ENCODE results near the gene ZEB2. TPM values are rescaled to one million over a fixed set of nuclear protein-coding genes. Genes with fewer than 3 reads are reported as not detected.
A peak's percentile ranks its signal among the peaks of the same experiment; 100 is the strongest.

ZEB2 gene
- total and polyA plus RNA-seq, 2 of the 8 experiments (the other 6 are each of a cell fraction or from before 2014, with no cell fraction given), result 0.38 TPM; not detected in 1

DNA sequence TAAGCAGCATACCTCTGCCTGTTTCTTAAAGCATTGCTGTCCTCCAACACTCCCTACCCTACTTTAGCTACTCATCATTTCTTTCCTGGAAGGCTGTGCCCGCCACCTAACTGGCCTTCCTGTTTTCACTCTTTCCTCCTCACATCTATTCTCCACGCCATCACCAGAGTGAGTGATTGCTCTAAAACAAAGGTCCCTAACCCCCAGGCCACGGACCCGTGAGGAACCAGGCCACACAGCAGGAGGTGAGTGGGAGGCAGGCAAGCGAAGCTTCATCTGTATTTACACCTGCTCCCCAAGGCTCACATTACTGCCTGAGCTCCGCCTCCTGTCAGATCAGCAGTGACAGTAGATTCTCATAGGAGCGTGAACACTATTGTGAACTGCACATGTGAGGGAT is 13.3 kb upstream of the ZEB2 start:
- CTCF ChIA-PET (ENCODE audit: partially characterized antibody), result interaction anchor here (1.0 to 1.4 kb wide), 2 partner anchors 9 to 654 kb away, joined by 3 read pairs; no protein-coding TSS in a partner anchor
- Histone ChIP-seq H3K4ac (replicated peaks; ENCODE audit: insufficient read length, low read depth, low read length) (no peak overlapping the region), H4K8ac (ENCODE audit: extremely low read depth, insufficient read depth, low read length) (no peak overlapping the region), H3K79me1 (ENCODE audit: low read depth, low read length) (no peaks in the 10 kb centered on the region), H3K4me3 (ENCODE audit: extremely low read depth in 1 of 4, insufficient read depth in 2 of 4, low read depth in 3 of 4, low read length in 4 of 4) (no peak overlapping the region), H4K20me1 (replicated peaks in 1 of 2; ENCODE audit: control insufficient read depth in 1 of 2, insufficient read depth in 2 of 2, low read length in 2 of 2) (no peaks in the 10 kb centered on the region), H2AFZ (ENCODE audit: low read length) (no peak overlapping the region), H3K4me1 (replicated peaks in 1 of 4; ENCODE audit: control insufficient read depth in 3 of 4, insufficient read depth in 4 of 4, low read length in 3 of 4) (0 out of 7 replicates have a peak, but pooled peaks cover 0 to 1% (median 0%) of the 10 kb centered on the region in 4 experiments), H2BK12ac (ENCODE audit: low read depth, low read length) (no peak overlapping the region), H2BK15ac (ENCODE audit: low read length) (no peak overlapping the region; the same call in 1 of the 2 replicates), H2BK120ac (replicated peaks; ENCODE audit: low read depth, low read length) (no peak overlapping the region), H4K91ac (replicated peaks; ENCODE audit: insufficient read length, low read length) (no peak overlapping the region), H3K4me2 (ENCODE audit: insufficient read depth in 1 of 2, low read depth in 2 of 2, low read length in 2 of 2) (no peak overlapping the region), H4K5ac (ENCODE audit: insufficient read length, low read depth, low read length) (no peak overlapping the region), H3K56ac (replicated peaks; ENCODE audit: insufficient read length, low read depth, low read length) (no peak overlapping the region), H3K9ac (replicated peaks in 1 of 4; ENCODE audit: extremely low read depth in 1 of 4, low read depth in 3 of 4, low read length in 3 of 4) (no peak overlapping the region), H3K36me3 (ENCODE audit: control insufficient read depth in 2 of 4, insufficient read depth in 4 of 4, low read length in 3 of 4) (no peaks in the 10 kb centered on the region), H3K79me2 (ENCODE audit: control insufficient read depth in 1 of 2, insufficient read depth in 2 of 2, low read length in 2 of 2) (no peaks in the 10 kb centered on the region), H3K23ac (ENCODE audit: insufficient read length) (no peak overlapping the region), H3K27ac (ENCODE audit: low read depth, low read length) (no peak overlapping the region), H3K9me3 (ENCODE audit: insufficient read depth in 2 of 2, low read depth in 1 of 2, low read length in 1 of 2) (no peaks in the 10 kb centered on the region), H3K14ac (ENCODE audit: insufficient read length) (no peak overlapping the region), H3K18ac (ENCODE audit: extremely low read depth, low read length) (no peak overlapping the region), H3K27me3 (replicated peaks in 1 of 4; ENCODE audit: control insufficient read depth in 3 of 4, extremely low read depth in 1 of 4, insufficient read depth in 3 of 4, low read length in 3 of 4) (no peaks in the 10 kb centered on the region), H2BK20ac (ENCODE audit: low read length) (no peak overlapping the region), H3K23me2 (ENCODE audit: low read depth, low read length) (no peaks in the 10 kb centered on the region), H2AK5ac (ENCODE audit: low read depth, low read length) (0 out of 2 replicates have a peak overlapping the region, but pooled peaks have one; percentile 12), H2BK5ac (ENCODE audit: low read depth, low read length) (no peak overlapping the region)
- DNase-seq (ENCODE audit: low read depth in 1 of 2, low spot score in 2 of 2) (no peak), FAIRE-seq (no peak)
- 76% methylated on average over 7 of the region's 7 CpGs; no CpG with 5 or more reads in 1 of the 2 experiments for WGBS, 2 experiments (ENCODE audit: extremely low coverage in 1 of 2, insufficient coverage in 1 of 2, insufficient read length in 1 of 2, insufficient replicate concordance in 2 of 2, low coverage in 1 of 2, low lambda C conversion rate in 2 of 2, missing lambda C conversion rate in 1 of 2)
- POLR2A ChIA-PET (ENCODE audit: partially characterized antibody), result no interaction called here
- no peak for TF ChIP-seq TAF1 (IDR thresholded peaks at IDR 0.05; ENCODE audit: low read depth, low read length)
- TF ChIP-seq POLR2AphosphoS5 (IDR thresholded peaks at IDR 0.05; ENCODE audit: low read depth, low read length), result no peak
- no peak for TF ChIP-seq CHD2 (IDR thresholded peaks at IDR 0.05; ENCODE audit: low read length)
- TF ChIP-seq, protein P1, sequence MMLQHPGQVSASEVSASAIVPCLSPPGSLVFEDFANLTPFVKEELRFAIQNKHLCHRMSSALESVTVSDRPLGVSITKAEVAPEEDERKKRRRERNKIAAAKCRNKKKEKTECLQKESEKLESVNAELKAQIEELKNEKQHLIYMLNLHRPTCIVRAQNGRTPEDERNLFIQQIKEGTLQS (IDR thresholded peaks at IDR 0.05; ENCODE audit: insufficient read depth, low read depth, low read length), result no peak
- TF ChIP-seq KDM4A (IDR thresholded peaks at IDR 0.05; ENCODE audit: low read depth, low read length, severe bottlenecking), result no peak
- TF ChIP-seq RAD21 (IDR thresholded peaks at IDR 0.05 in 1 of 2, conservative IDR thresholded peaks at IDR 0.05 in 1 of 2; ENCODE audit: low read depth in 2 of 2, low read length in 2 of 2), result no peak
- no peak for TF ChIP-seq PHF8 (conservative IDR thresholded peaks at IDR 0.05; ENCODE audit: low read depth, low read length)
- no peak for TF ChIP-seq RNF2 (IDR thresholded peaks at IDR 0.05; ENCODE audit: borderline replicate concordance, low read depth, low read length, missing control alignments, poor library complexity, severe bottlenecking)
- TF ChIP-seq SIX5 (IDR thresholded peaks at IDR 0.05; ENCODE audit: low read depth, low read length), result no peak
- no peak for TF ChIP-seq BRCA1 (IDR thresholded peaks at IDR 0.05; ENCODE audit: low read depth, low read length)
- TF ChIP-seq SRF (IDR thresholded peaks at IDR 0.05; ENCODE audit: low read depth, low read length), result no peak
- TF ChIP-seq CHD1 (IDR thresholded peaks at IDR 0.05; ENCODE audit: low read depth, low read length), result no peak
- TF ChIP-seq SIRT6 (IDR thresholded peaks at IDR 0.05; ENCODE audit: low read length), result no peak
